Activated CD8-positive, alpha-beta memory T cell treated with anti-CD3 and anti-CD28 coated beads, Interleukin-2, amount 50 U/mL, for 4 hours (primary cell): ENCODE data around the gene SAMD4B.
"Not testable (repeated sequence)": the region's sequence is repeated elsewhere in the genome, so short reads cannot be mapped to it uniquely, and the experiment has no call there.

ENCODE experiments used
- DNase-seq: peaks from one replicate; pipeline ENCODE4 v3.0.0-alpha.2; 2020

The SAMD4B gene

DNA sequence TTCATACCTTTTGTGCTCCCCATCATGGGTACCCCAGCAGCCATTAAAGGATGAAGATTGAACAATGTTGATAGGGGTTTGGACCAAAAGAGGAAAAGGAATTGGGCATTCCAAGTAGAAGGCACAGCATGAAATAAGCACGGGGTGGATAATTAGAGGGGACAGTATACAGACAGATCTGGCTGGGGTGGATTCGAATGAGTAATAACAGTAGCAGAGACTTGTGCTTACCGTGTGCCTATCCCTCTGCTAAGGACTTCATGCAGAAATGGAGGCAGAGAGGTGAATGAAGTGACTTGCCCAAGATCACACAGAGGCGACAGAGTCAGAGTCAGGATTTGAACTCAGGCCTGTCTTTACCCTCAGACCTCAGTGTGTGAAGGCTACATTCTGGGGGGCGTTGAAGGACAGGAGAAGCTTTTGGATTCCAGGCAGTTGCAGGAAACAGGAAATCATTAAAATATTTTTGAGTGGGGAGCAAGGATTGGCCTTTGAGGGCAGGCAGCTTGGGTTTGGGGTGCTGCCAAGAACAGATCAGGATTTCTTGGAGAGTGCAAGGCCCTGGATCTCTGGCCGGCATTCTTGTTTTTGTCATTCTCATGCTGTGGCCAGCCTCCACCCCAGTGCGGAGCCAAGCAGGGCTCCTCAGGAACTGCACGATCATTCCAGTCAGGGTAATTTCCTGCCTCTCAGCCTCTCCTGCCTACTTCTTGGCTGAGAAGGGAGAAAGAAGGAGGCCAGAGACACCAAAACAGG, 30.0 kb downstream of the SAMD4B start:
- no peak for DNase-seq

DNA sequence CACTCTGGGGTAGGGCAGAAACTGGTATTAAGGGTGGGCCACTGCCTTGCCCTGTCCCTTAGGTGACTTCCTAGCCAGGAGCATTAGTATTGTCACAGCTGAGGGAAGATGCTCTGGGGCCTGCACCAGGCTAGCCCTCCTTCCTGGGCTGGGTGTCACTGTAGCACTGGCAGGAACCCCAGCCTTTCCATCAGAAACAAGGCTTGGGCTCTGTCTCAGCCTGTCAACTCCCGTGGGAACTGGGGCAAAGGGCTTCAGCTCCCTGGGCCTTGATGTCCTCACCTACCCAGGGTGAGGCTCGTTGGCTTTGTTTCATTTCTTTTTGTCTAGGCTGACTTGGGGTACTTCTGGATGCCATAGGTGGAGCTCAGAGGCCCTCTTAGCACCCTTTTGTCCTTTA, 30.7 kb downstream of the SAMD4B start:
- DNase-seq, result no peak

DNA sequence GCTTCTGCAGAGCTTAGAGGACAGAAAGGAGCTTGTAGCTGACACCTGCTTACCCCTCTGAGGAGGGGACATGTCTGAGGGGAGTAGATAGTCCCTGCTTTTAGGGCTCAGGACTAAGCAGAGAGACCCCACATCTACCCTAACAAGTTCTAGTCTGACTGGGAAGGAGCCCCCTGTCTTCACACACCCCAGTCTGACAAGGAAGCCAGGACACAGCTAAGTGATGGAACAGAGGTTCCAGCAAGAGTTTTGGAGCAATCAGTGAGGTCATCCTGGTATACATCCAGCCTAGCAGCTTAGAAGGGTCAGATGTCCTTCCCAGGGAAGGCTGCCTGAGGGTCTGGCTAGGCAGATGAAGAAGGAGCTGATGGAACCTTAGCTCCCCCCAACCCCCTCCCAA, 33.7 kb downstream of the SAMD4B start:
- no peak for DNase-seq

GRCh38 chr19:39377373-39378362, 35.4 kb downstream of the SAMD4B start:
- no peak for DNase-seq

DNA sequence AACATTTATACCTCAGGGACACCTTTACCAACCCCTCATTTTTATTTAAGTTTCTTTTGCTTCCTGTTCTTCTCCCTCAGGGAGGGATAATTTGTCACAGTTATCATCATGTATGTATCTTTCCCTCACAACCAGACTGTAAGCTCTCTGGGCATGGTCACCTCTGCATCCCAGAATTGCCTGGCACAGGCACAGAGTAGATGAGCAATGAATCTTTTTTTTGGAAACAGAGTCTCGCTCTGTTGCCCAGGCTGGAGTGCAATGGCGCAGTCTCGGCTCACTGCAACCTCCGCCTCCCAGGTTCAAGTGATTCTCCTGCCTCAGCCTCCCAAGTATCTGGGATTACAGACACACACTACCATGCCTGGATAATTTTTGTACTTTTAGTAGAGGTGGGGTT, 37.1 kb downstream of the SAMD4B start:
- not testable (repeated sequence) for DNase-seq

DNA sequence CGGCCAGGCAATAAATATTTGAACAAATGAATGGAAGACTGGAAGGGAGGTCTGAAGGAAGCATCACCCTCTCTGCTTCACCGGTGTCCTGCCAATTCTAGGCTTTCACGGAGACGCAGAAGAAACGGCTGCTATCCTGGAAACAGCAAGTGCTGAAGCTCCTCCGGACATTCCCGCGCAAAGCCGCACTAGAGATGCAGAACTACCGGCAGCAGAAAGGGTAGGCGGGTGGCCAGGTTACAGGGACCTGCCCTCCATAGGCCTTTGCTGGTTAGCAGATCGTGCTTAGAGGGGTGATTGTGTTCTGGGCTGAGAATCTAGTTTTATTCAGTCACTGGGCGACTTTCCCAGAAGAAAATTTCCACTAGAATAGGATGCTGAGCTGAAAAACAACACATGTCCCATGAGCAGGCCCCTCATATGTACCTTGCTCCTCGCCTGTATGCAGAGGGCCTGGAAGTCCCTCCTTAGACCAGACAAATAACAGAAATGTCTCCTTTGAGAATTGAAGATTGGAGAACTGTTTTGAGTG, 37.7 kb downstream of the SAMD4B start:
- DNase-seq, result no peak

GRCh38 chr19:39380521-39381502, 38.6 kb downstream of the SAMD4B start:
- no peak for DNase-seq

- no peak for DNase-seq
Observed at GRCh38 chr19:39381910-39382611, 39.8 kb downstream of the SAMD4B start.

- DNase-seq, result no peak
Observed at GRCh38 chr19:39382991-39383828, 41.0 kb downstream of the SAMD4B start.

DNA sequence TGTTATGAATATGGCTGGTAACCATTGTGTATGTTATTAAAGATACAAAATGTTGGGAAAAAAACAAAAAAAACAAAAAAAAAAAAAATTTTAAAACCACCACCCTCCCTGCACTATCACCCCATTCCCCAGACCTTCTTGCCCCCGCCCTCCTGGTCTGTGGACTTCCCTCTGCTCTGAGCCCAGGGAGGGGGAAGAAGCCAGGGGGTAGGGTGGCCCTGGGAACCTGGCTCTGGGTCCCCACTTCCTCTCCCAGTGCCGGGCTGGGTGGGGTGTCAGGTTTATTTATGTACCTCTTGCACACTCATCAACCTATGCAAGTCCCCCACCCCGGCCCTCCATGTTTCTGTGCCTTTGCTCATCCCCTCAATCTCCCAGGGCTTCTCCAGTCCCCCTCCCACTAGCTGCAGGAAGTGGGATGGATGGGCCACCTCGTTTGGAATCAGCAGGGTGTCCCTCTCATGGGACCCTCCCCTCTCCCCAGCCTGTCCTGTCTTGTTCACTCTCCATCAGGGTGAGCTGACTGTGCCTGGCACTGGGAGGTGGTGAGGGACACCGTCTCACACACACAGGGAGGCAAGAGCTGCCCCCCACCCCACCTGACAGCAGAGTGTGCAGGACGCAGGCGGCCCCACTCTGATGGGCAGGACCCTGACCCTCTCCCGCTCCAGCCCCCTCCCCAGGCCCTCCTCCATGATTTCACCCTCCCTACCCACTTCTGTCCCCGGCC, 42.8 kb downstream of the SAMD4B start:
- DNase-seq, result no peak

DNA sequence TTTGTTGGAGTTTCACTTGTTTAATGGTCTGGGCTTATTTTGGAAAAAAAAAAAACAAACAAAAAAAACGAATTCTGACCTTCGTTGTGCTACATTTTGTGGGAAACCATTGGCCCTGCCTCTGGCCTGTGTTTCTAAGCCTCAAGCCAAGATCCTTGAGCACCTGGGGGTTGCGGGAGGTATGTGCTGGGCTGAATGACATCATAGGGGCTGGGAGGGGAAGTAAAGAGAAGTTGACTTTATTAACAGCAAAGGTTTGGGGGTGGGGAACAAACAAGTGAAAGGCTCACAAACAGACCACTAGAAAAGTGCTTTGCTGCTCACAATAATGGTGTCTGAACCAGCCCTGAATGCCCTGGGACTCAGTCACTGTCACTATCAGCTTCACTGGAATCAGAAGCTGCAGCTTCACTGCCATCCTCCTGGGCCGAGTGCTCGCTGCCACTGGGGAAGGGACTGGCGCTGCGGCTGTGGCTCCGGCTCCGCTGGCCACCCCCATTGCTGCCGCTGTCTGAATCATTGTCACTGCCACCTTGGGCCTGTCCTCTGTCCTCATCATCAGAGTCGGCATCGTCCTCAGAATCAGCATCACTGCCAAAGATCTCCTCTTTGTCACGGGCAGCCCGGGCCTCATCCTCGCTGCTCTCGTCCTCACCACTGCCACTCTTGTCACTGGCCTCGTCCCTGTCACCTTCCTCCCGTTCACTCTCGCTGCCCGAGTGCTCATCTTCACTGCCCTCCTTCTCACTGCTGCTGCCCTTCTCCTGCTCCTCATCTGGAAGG, 43.6 kb downstream of the SAMD4B start:
- no peak for DNase-seq

DNA sequence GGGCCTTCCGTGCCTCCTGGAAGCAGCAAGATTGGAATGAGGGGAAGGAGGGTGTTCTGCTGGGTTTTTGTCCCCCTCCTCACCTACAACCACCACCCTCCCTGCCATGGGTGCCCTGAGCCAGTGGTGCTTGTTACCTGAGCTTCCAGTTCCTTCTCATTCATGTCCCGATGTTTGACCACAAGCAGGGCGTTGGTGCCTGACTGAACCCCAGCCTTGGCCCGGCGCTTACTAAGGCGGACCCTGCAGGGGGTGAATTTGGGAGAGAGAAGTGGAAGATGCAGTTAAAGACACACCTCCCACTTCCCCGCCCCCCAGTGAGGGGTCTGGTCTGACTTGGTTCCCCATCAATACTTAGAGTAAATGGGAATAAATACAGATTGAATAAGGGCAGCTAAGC, 44.3 kb downstream of the SAMD4B start:
- no peak for DNase-seq

GRCh38 chr19:39388657-39389056, 46.4 kb downstream of the SAMD4B start:
- DNase-seq, result no peak

DNA sequence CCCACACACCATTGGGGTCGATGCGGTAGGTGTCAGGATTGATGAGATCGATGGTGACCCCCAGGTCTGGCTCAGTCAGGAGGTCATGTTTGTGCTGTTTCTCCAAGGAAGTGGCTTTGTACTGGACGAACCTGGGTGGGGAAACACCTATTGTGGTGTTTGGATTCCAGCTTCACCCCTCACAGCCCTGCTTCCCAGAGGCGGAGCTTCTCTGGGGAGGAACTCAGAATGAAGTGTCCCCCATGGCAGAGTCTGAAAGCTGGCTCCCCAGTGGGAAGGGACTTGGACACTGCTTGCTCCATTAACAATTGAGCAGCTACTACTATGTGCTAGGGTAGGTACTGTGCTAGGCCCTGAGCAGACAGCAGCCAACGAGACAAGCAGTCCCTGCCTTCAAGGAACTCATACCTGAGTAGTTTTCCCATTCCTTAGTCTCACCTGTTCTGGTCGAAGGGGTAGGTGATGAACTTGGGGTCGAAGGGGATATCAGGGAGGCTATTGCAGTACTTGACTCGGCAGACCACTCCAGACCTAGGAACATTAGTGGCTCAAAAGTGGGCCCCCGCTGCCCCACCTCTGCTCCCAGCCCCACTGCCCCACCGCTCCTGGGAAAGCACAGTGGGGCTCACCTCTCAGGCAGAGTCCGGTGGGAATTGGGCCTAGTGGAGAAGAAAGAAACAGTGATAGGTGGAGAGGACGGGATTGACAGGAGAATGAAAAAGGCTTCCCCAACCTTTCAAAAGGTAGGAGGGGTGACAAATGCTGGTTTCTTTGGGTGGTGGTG, 47.6 kb downstream of the SAMD4B start:
- DNase-seq, result no peak

DNA sequence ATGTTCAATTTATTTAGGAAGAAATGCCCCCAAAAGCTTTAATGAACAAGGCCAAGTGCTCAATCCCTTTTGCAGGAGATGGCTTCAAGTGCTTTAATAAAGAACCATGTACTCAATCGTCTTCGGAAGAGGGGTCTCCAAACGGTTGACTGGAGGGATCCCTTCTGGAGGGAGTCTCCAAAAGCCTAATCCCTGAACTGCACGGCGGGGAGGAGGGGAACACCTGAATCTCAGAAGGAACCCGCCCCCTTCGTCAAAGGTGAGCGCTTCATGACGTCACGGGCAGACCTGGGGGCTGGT, 48.2 kb downstream of the SAMD4B start:
- peak; percentile 80 for DNase-seq

DNA sequence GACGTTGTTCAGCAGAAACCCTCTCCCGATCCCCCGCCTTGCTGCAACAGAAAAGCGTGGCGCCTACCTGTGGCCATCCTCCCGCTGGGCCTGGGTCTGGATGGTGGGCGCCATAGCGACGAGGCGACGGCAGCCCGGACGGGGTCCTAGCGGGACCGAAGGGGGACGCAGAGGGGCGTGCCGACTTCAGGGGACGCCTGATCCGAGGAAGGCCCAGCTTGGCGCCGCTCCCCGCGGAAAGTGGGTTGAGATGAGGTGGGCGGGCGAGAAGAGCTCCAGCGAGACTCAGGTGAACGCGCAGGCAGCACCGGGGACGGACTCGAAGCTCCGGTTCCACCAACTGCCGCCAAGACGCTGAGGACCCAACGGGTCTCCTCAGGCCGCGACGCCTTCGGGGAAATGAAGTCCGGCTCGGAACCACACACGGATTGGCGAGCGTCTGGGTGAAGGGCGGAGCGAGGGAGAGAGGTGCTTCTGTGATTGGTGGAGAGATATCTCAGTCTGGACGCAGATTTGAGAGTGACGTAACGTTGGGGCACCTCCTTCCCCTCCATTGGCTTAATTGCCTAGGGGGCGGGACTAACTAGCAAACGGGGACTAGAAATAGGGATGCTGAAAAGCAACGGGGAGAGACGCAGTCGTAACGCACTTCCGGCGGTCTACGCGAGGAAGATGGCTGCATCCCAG, 48.7 kb downstream of the SAMD4B start, which contains the start of the genes MED29 and PAF1:
Gene MED29, plus strand, starts transcription at position 628 of the 687 bp plus-strand sequence. Its CDS starts 45 bp downstream, at position 673.
Gene PAF1, minus strand, starts transcription at position 356 of the 687 bp plus-strand sequence. Its CDS starts 242 bp downstream, at position 114.
- peak; percentile 93 for DNase-seq
